ENCODE data around the gene KDR.

- no peak for TF ChIP-seq GABPB1 (CRISPR knock-in tag; IDR thresholded peaks at IDR 0.05)
- TF ChIP-seq EP300 (IDR thresholded peaks at IDR 0.05; ENCODE audit: low read length) = no peak
These were observed 48.2 kb upstream of the KDR start for GRCh38 chr4:55173580-55173979.
